ENCODE measurements around the gene PIGU. TPM values are rescaled to one million over a fixed set of nuclear protein-coding genes. Genes with fewer than 3 reads are reported as not detected.
A peak's percentile ranks its signal among the peaks of the same experiment; 100 is the strongest.

Gene PIGU
- total RNA-seq, 2 donors from 2014 or later, result 35.8 to 41.2 TPM

GRCh38 chr20:34586488-34587163 lies 90.3 kb downstream of the PIGU start:
- Histone ChIP-seq H3K9me3 (ENCODE audit: control insufficient read depth, low read length) (no peaks in the 10 kb centered on the region), H3K36me3 (ENCODE audit: control insufficient read depth, insufficient read depth, low read length) (peaks cover 24% of the 10 kb centered on the region), H3K27ac (ENCODE audit: low read depth, low read length) (no peak overlapping the region), H3K9ac (ENCODE audit: extremely low read depth, low read length, poor library complexity, severe bottlenecking) (no peak overlapping the region), H3K4me3 (ENCODE audit: low read length) (no peak overlapping the region), H3K27me3 (ENCODE audit: control insufficient read depth, insufficient read depth, low read length, poor library complexity, severe bottlenecking) (no peaks in the 10 kb centered on the region), H3K4me1 (ENCODE audit: control insufficient read depth, insufficient read depth, low read length) (no peaks in the 10 kb centered on the region)
- DNase-seq, result no peak
- TF ChIP-seq, protein P1, sequence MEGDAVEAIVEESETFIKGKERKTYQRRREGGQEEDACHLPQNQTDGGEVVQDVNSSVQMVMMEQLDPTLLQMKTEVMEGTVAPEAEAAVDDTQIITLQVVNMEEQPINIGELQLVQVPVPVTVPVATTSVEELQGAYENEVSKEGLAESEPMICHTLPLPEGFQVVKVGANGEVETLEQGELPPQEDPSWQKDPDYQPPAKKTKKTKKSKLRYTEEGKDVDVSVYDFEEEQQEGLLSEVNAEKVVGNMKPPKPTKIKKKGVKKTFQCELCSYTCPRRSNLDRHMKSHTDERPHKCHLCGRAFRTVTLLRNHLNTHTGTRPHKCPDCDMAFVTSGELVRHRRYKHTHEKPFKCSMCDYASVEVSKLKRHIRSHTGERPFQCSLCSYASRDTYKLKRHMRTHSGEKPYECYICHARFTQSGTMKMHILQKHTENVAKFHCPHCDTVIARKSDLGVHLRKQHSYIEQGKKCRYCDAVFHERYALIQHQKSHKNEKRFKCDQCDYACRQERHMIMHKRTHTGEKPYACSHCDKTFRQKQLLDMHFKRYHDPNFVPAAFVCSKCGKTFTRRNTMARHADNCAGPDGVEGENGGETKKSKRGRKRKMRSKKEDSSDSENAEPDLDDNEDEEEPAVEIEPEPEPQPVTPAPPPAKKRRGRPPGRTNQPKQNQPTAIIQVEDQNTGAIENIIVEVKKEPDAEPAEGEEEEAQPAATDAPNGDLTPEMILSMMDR (conservative IDR thresholded peaks at IDR 0.05), result no peak
- Mint-ChIP-seq H3K9me3 (no peaks in the 10 kb centered on the region), H3K27ac (peak overlapping the region; percentile 65), H3K36me3 (ENCODE audit: low read depth) (peaks cover 34% of the 10 kb centered on the region), H3K4me1 (peaks cover 6% of the 10 kb centered on the region), H3K4me3 (no peak overlapping the region), H3K27me3 (ENCODE audit: insufficient read depth) (no peaks in the 10 kb centered on the region)
- 95% methylated on average over 7 to 9 of the region's 9 CpGs for WGBS, 2 experiments (ENCODE audit: insufficient coverage in 1 of 2, insufficient read length in 1 of 2)

DNA sequence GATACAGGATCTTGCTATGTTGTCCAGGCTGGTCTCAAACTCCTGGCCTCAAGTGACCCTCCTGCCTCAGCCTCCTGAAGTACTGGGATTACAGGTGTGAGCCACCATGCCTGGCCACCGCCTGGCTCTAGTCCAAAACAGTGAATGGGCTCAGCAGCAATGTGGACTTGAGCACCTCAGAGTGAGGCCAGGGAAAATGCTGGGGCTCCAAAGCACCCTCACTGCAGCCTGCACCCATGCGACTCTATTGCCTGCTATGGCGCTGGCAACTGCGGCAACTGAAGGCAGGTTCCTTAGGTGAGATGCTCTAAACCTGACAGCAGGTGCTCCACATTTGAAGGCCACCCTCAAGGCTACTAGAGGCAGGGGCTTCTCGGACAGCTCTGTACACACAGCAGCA lies 91.9 kb downstream of the PIGU start:
- H3K4me1 ChIP-seq (ENCODE audit: control insufficient read depth, insufficient read depth, low read length), result no peaks in the 10 kb centered on the region
- H3K27ac ChIP-seq (ENCODE audit: low read depth, low read length), result no peak overlapping the region
- H3K9ac ChIP-seq (ENCODE audit: extremely low read depth, low read length, poor library complexity, severe bottlenecking), result no peak overlapping the region
- Mint-ChIP-seq H3K9me3 (no peaks in the 10 kb centered on the region), H3K4me3 (no peak overlapping the region), H3K27me3 (ENCODE audit: insufficient read depth) (no peaks in the 10 kb centered on the region), H3K27ac (no peak overlapping the region), H3K36me3 (ENCODE audit: low read depth) (peaks cover 41% of the 10 kb centered on the region), H3K4me1 (peaks cover 6% of the 10 kb centered on the region)
- no peaks in the 10 kb centered on the region for H3K9me3 ChIP-seq (ENCODE audit: control insufficient read depth, low read length)
- 88 to 94% methylated on average over 1 to 5 of the region's 5 CpGs for WGBS, 2 experiments (ENCODE audit: insufficient coverage in 1 of 2, insufficient read length in 1 of 2)
- H3K36me3 ChIP-seq (ENCODE audit: control insufficient read depth, insufficient read depth, low read length), result peaks cover 30% of the 10 kb centered on the region
- no peak for DNase-seq
- TF ChIP-seq, protein P1 (conservative IDR thresholded peaks at IDR 0.05), result no peak
- no peaks in the 10 kb centered on the region for H3K27me3 ChIP-seq (ENCODE audit: control insufficient read depth, insufficient read depth, low read length, poor library complexity, severe bottlenecking)
- H3K4me3 ChIP-seq (ENCODE audit: low read length), result no peak overlapping the region

- H3K4me1 ChIP-seq (ENCODE audit: control insufficient read depth, insufficient read depth, low read length), result no peaks in the 10 kb centered on the region
- H3K27me3 ChIP-seq (ENCODE audit: control insufficient read depth, insufficient read depth, low read length, poor library complexity, severe bottlenecking), result no peaks in the 10 kb centered on the region
- DNase-seq, result no peak
- H3K9ac ChIP-seq (ENCODE audit: extremely low read depth, low read length, poor library complexity, severe bottlenecking), result no peak overlapping the region
- Mint-ChIP-seq H3K27me3 (ENCODE audit: insufficient read depth) (no peaks in the 10 kb centered on the region), H3K4me3 (no peak overlapping the region), H3K4me1 (peaks cover 6% of the 10 kb centered on the region), H3K27ac (no peak overlapping the region), H3K9me3 (no peaks in the 10 kb centered on the region), H3K36me3 (ENCODE audit: low read depth) (peaks cover 41% of the 10 kb centered on the region)
- H3K36me3 ChIP-seq (ENCODE audit: control insufficient read depth, insufficient read depth, low read length), result peaks cover 30% of the 10 kb centered on the region
- H3K4me3 ChIP-seq (ENCODE audit: low read length), result no peak overlapping the region
- H3K27ac ChIP-seq (ENCODE audit: low read depth, low read length), result no peak overlapping the region
- WGBS, 2 experiments (ENCODE audit: insufficient coverage in 1 of 2, insufficient read length in 1 of 2), result 91% methylated on average over 4 to 6 of the region's 6 CpGs
- TF ChIP-seq, protein P1 (conservative IDR thresholded peaks at IDR 0.05), result no peak
- H3K9me3 ChIP-seq (ENCODE audit: control insufficient read depth, low read length), result no peaks in the 10 kb centered on the region
These were observed 93.3 kb downstream of the PIGU start for GRCh38 chr20:34583544-34583943.

All from endodermal cell (in vitro differentiated cells).